Suprapubic skin (tissue), 4 donors: ENCODE results near the gene ISYNA1. TPM values are rescaled to one million over a fixed set of nuclear protein-coding genes. Genes with fewer than 3 reads are reported as not detected.

Experiments
- DNase-seq, 2 donors: peaks; one replicate each; pipeline ENCODE4 v3.0.0-alpha.2; 2019; ENCODE audit warnings: low spot score in 2 of 2
- H3K27ac ChIP-seq: fragments of 200-600 bp; sonication (generic); one replicate; pipeline ENCODE4 v1.5.1; 2019
- H3K27me3 ChIP-seq: fragments of 200-600 bp; sonication (generic); one replicate; pipeline ENCODE4 v1.5.1; 2019
- H3K36me3 ChIP-seq: fragments of 200-600 bp; sonication (generic); one replicate; pipeline ENCODE4 v1.5.1; 2019
- H3K4me1 ChIP-seq: fragments of 200-600 bp; sonication (generic); one replicate; pipeline ENCODE4 v1.5.1; 2019
- H3K4me3 ChIP-seq: fragments of 200-600 bp; sonication (generic); one replicate; pipeline ENCODE4 v1.5.1; 2019; ENCODE audit warnings: mild to moderate bottlenecking
- H3K9me3 ChIP-seq: fragments of 200-600 bp; sonication (generic); one replicate; pipeline ENCODE4 v1.5.1; 2019
- EP300 ChIP-seq: sonication (generic); formaldehyde crosslinking; IDR thresholded peaks from one replicate; pipeline ENCODE4 v1.6.1; 2017; ENCODE audit warnings: antibody characterized with exemption
- POLR2A ChIP-seq, 2 donors: fragments of 450-650 bp; IDR thresholded peaks; one replicate each; pipeline ENCODE4 v1.6.1; 2017; ENCODE audit warnings: antibody characterized with exemption in 2 of 2, mild to moderate bottlenecking in 2 of 2, moderate library complexity in 2 of 2
- POLR2AphosphoS5 ChIP-seq, 3 donors: sonication (generic); formaldehyde crosslinking; IDR thresholded peaks; one replicate each; pipeline ENCODE4 v1.6.1; 2017; ENCODE audit warnings: antibody characterized with exemption in 3 of 3
- WGBS: methylation state at CpG from one replicate; pipeline ENCODE4 v1.1.5; 2018; 5-methylcytosine and 5-hydroxymethylcytosine counted together
- total RNA-seq, 4 donors: library from RNA; depleted of rRNA; stranded (reverse); fragments of >200 nt; gene quantifications; one replicate each; pipeline ENCODE4 v1.1.0, GENCODE V29; 2016
- TF ChIP-seq, protein P1 (sequence below), 2 donors: fragments of 200-600 bp in 1 of 2; fragments of 450-650 bp in 1 of 2; sonication (generic) in 1 of 2; IDR thresholded peaks; one replicate each; pipeline ENCODE4 v1.5.1; 2016 to 2019; ENCODE audit warnings: antibody characterized with exemption in 2 of 2, mild to moderate bottlenecking in 1 of 2, moderate library complexity in 1 of 2

ISYNA1 gene
- total RNA-seq, 4 donors from 2014 or later = 7.9 to 27.6 (median 21.0) TPM

DNA sequence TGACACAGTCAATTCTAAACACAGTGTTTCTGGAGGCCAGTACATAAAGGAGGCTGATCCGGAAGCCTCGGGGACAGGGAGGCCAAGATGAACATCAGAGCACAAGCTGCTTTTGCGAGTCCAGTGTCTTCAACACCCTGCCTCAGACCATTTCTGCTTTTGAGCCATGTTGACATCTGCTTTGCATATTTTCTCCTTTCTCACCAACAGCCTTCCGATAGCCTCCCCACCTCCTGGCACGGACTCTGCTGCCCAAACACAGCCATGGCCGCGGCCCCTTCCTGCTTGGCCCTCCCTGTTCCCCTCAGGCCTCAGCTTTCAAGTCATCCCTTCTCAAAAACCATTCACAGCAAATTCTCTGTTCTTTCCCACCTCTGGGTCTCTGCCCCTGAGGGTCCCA lies 44.1 kb downstream of the ISYNA1 start:
- 53% methylated on average over 7 of the region's 7 CpGs for WGBS

DNA sequence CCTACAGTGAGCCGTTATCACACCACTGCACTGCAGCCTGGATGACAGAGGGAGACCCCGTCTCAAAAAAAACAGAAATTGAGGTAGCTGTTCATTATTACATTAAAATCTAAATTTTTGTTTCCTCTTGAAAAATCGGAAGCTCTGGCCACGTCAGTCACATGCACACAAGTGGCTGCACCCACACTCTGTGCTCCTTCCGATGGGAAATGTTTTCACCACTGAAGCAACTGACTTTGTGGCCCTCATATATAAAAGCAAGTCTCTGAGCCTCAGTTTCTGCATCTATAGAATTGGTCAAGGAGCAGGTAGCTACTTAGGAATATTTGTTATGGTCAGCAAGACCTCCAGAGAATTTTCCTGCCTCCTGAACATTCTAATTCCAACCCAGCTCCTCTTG lies 45.0 kb downstream of the ISYNA1 start:
- Histone ChIP-seq H3K36me3 (no peaks in the 10 kb centered on the region), H3K9me3 (no peaks in the 10 kb centered on the region), H3K27me3 (peaks cover 11% of the 10 kb centered on the region), H3K27ac (no peak overlapping the region), H3K4me3 (no peak overlapping the region), H3K4me1 (peaks cover 16% of the 10 kb centered on the region)
- TF ChIP-seq POLR2AphosphoS5 (IDR thresholded peaks at IDR 0.05) = no peak
- WGBS = 90% methylated on average over 5 of the region's 5 CpGs
- no peak for DNase-seq

More for the DNA sequence above, 44.1 kb downstream of the ISYNA1 start:
- Histone ChIP-seq H3K27ac (no peak overlapping the region), H3K4me1 (peaks cover 6% of the 10 kb centered on the region), H3K36me3 (no peaks in the 10 kb centered on the region), H3K4me3 (no peak overlapping the region), H3K27me3 (peaks cover 11% of the 10 kb centered on the region), H3K9me3 (no peaks in the 10 kb centered on the region)
- DNase-seq = no peak
- TF ChIP-seq, protein P1, sequence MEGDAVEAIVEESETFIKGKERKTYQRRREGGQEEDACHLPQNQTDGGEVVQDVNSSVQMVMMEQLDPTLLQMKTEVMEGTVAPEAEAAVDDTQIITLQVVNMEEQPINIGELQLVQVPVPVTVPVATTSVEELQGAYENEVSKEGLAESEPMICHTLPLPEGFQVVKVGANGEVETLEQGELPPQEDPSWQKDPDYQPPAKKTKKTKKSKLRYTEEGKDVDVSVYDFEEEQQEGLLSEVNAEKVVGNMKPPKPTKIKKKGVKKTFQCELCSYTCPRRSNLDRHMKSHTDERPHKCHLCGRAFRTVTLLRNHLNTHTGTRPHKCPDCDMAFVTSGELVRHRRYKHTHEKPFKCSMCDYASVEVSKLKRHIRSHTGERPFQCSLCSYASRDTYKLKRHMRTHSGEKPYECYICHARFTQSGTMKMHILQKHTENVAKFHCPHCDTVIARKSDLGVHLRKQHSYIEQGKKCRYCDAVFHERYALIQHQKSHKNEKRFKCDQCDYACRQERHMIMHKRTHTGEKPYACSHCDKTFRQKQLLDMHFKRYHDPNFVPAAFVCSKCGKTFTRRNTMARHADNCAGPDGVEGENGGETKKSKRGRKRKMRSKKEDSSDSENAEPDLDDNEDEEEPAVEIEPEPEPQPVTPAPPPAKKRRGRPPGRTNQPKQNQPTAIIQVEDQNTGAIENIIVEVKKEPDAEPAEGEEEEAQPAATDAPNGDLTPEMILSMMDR (IDR thresholded peaks at IDR 0.05) = no peak
- TF ChIP-seq POLR2AphosphoS5 (IDR thresholded peaks at IDR 0.05) = no peak
- TF ChIP-seq POLR2A (IDR thresholded peaks at IDR 0.05) = no peak
- TF ChIP-seq EP300 = no peak

DNA sequence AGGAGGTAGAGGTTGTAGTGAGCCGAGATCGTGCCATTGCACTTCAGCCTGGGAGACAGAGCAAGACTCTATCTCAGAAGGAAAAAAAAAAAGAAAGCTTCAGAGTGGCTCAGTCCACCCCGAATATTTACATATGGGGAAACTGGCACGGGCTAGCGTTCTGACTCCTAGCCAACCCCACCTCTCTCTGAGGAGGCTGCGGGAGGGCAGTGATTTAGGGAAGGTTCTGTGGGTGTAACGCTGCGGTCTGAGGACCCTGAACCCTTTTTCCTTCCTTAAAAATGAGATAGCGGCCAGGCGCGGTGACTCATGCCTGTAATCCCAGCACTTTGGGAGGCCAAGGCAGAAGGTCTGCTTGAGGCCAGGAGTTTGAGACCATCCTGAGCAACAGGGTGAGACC lies 45.5 kb downstream of the ISYNA1 start:
- Histone ChIP-seq H3K27ac (no peak overlapping the region), H3K4me3 (no peak overlapping the region), H3K9me3 (no peaks in the 10 kb centered on the region), H3K36me3 (no peaks in the 10 kb centered on the region), H3K4me1 (peaks cover 19% of the 10 kb centered on the region), H3K27me3 (peaks cover 6% of the 10 kb centered on the region)
- 64% methylated on average over 11 of the region's 11 CpGs for WGBS
- no peak for DNase-seq
- no peak for TF ChIP-seq EP300
- TF ChIP-seq, protein P1 (IDR thresholded peaks at IDR 0.05) = no peak
- TF ChIP-seq POLR2A (IDR thresholded peaks at IDR 0.05) = no peak
- no peak for TF ChIP-seq POLR2AphosphoS5 (IDR thresholded peaks at IDR 0.05)

DNA sequence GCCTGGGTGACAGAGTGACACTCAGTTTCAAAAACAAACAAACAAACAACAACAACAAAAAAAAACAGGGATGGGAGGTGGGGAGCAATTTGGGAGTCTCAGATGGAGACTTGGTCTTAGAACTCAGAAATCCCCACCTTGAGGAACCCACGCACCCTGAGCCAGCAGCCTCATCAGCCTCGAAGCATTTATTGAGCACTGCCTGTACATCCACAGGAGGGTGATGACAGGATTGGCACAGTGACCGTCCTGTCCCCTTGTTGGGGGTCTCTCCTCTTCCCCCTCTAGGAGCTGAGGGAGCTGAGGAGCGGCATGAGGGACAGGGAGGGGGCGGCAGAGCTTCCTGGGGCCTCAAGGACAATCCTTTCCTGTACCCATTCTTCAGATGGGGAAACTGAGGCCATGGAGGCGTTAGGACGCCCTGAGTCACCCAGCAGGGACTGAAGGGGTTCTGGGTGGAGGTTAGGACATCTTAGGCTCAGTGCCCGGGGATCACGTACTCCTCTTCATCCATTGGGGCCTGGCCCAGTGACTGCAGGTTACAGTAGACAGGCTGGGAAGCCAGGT lies 46.3 kb downstream of the ISYNA1 start:
- Histone ChIP-seq H3K36me3 (no peaks in the 10 kb centered on the region), H3K4me3 (no peak overlapping the region), H3K27ac (no peak overlapping the region), H3K4me1 (peaks cover 23% of the 10 kb centered on the region), H3K27me3 (no peaks in the 10 kb centered on the region), H3K9me3 (no peaks in the 10 kb centered on the region)
- 62% methylated on average over 9 of the region's 9 CpGs for WGBS
- no peak for DNase-seq
- no peak for TF ChIP-seq EP300
- TF ChIP-seq, protein P1 (IDR thresholded peaks at IDR 0.05) = no peak
- TF ChIP-seq POLR2A (IDR thresholded peaks at IDR 0.05) = no peak
- no peak for TF ChIP-seq POLR2AphosphoS5 (IDR thresholded peaks at IDR 0.05)

- TF ChIP-seq POLR2A (IDR thresholded peaks at IDR 0.05) (no peak), POLR2AphosphoS5 (IDR thresholded peaks at IDR 0.05) (no peak), EP300 (no peak)
- TF ChIP-seq, protein P1 (IDR thresholded peaks at IDR 0.05) = no peak
- Histone ChIP-seq H3K36me3 (no peaks in the 10 kb centered on the region), H3K4me3 (no peak overlapping the region), H3K9me3 (no peaks in the 10 kb centered on the region), H3K4me1 (peaks cover 32% of the 10 kb centered on the region), H3K27me3 (peaks cover 8% of the 10 kb centered on the region), H3K27ac (no peak overlapping the region)
- no peak for DNase-seq
- 80% methylated on average over 6 of the region's 6 CpGs for WGBS
Measured at GRCh38 chr19:18390065-18390907, 47.6 kb downstream of the ISYNA1 start.
